Activated CD4-positive, alpha-beta T cell treated with anti-CD3 and anti-CD28 coated beads, Interleukin-2, amount 10 ng/mL, durations not matched to agents 24 days and 14 days (primary cell): ENCODE results near the gene PHACTR2. TPM values are rescaled to one million over a fixed set of nuclear protein-coding genes. Genes with fewer than 3 reads are reported as not detected.

Source experiments
- DNase-seq: peaks from one replicate; pipeline ENCODE4 v3.0.0; 2022
- H3K27ac Mint-ChIP-seq: one replicate; pipeline ENCODE4 v1.8.0; 2022; ENCODE audit warnings: mild to moderate bottlenecking, mixed read lengths
- H3K27me3 Mint-ChIP-seq: one replicate; pipeline ENCODE4 v1.8.0; 2022; ENCODE audit warnings: mixed read lengths
- H3K36me3 Mint-ChIP-seq: one replicate; pipeline ENCODE4 v1.8.0; 2022; ENCODE audit warnings: low read depth, mild to moderate bottlenecking, mixed read lengths
- H3K4me1 Mint-ChIP-seq: one replicate; pipeline ENCODE4 v1.8.0; 2021; ENCODE audit warnings: mixed read lengths
- H3K4me3 Mint-ChIP-seq: one replicate; pipeline ENCODE4 v1.8.0; 2022; ENCODE audit warnings: mild to moderate bottlenecking, moderate library complexity, mixed read lengths
- H3K9me3 Mint-ChIP-seq: one replicate; pipeline ENCODE4 v1.8.0; 2021; ENCODE audit warnings: mixed read lengths
- intact Hi-C: fragments of 100-400 bp; cut with micrococcal nuclease; formaldehyde crosslinking; loops from one replicate; pipeline ENCODE4 v1.15.1; 2023
- total RNA-seq: library from RNA; stranded (reverse); gene quantifications from 2 replicates; pipeline ENCODE4 v1.2.3, GENCODE V29; 2022

Gene PHACTR2
- total RNA-seq, 1 donor from 2014 or later = 53.8 TPM

DNA sequence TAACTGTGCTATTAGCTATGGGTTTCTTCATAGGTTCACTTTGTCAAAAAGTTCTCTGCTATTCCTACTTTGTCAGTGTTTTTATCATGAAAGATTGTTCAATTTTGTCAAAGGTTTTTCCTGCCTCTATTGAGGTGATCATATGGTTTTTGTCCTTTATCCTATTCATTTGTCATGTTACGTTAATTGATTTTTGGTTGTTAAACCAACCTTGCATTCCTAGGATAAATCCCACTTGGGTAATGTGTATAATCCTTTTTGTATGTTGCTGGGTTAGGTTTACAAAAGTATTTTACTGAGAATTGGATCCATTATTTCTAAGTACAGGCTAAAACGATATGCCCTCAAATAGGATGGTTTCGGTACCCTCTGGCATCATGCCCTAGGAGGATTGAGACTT lies 5.0 kb downstream of the PHACTR2 start:
- no peak overlapping the region for H3K4me3 Mint-ChIP-seq
- peaks cover 20% of the 10 kb centered on the region for H3K36me3 Mint-ChIP-seq
- DNase-seq = no peak
- intact Hi-C loops = no loop called here
- peaks cover 24% of the 10 kb centered on the region for H3K27me3 Mint-ChIP-seq
- peaks cover 17% of the 10 kb centered on the region for H3K4me1 Mint-ChIP-seq
- H3K27ac Mint-ChIP-seq = no peak overlapping the region
- peaks cover 25% of the 10 kb centered on the region for H3K9me3 Mint-ChIP-seq

GRCh38 chr6:143684486-143684885 lies 6.7 kb downstream of the PHACTR2 start:
- peaks cover 22% of the 10 kb centered on the region for H3K36me3 Mint-ChIP-seq
- H3K4me3 Mint-ChIP-seq = no peak overlapping the region
- DNase-seq = no peak
- H3K27ac Mint-ChIP-seq = no peak overlapping the region
- H3K9me3 Mint-ChIP-seq = peaks cover 25% of the 10 kb centered on the region
- H3K4me1 Mint-ChIP-seq = peaks cover 11% of the 10 kb centered on the region
- peaks cover 15% of the 10 kb centered on the region for H3K27me3 Mint-ChIP-seq
- intact Hi-C loops = no loop called here

GRCh38 chr6:143685653-143686052 lies 7.9 kb downstream of the PHACTR2 start:
- DNase-seq = no peak
- no peak overlapping the region for H3K27ac Mint-ChIP-seq
- peaks cover 7% of the 10 kb centered on the region for H3K27me3 Mint-ChIP-seq
- peaks cover 15% of the 10 kb centered on the region for H3K4me1 Mint-ChIP-seq
- no peak overlapping the region for H3K4me3 Mint-ChIP-seq
- H3K9me3 Mint-ChIP-seq = peaks cover 25% of the 10 kb centered on the region
- peaks cover 22% of the 10 kb centered on the region for H3K36me3 Mint-ChIP-seq
- intact Hi-C loops = no loop called here

- H3K4me3 Mint-ChIP-seq = no peak overlapping the region
- peaks cover 19% of the 10 kb centered on the region for H3K4me1 Mint-ChIP-seq
- H3K36me3 Mint-ChIP-seq = peaks cover 11% of the 10 kb centered on the region
- H3K9me3 Mint-ChIP-seq = peaks cover 10% of the 10 kb centered on the region
- no peaks in the 10 kb centered on the region for H3K27me3 Mint-ChIP-seq
- intact Hi-C loops = no loop called here
- no peak overlapping the region for H3K27ac Mint-ChIP-seq
- DNase-seq = no peak
Measured at GRCh38 chr6:143687591-143687990, 9.8 kb downstream of the PHACTR2 start.

GRCh38 chr6:143688681-143689080 lies 10.9 kb downstream of the PHACTR2 start:
- Mint-ChIP-seq H3K27me3 (no peaks in the 10 kb centered on the region), H3K4me3 (no peak overlapping the region), H3K36me3 (peaks cover 5% of the 10 kb centered on the region), H3K27ac (no peak overlapping the region), H3K9me3 (peaks cover 5% of the 10 kb centered on the region), H3K4me1 (peaks cover 20% of the 10 kb centered on the region)
- intact Hi-C loops = no loop called here
- no peak for DNase-seq

DNA sequence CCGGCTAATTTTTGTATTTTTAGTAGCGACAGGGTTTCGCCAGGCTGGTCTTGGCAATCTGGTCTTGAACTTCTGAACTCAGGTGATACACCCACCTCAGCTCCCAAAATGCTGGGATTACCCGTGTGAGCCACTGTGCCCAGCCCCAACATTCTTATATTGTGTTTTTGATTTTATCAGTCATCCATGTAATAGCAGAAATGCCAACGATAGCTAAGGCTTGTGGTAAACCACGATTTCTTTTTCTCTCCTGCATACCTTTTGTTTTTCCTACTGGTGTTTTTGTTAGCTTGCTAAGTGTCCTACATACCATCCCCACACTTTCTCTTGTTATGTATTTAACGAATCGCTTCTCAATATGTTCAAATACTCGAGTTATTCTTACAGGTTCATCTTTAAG lies 12.1 kb downstream of the PHACTR2 start:
- Mint-ChIP-seq H3K4me3 (no peak overlapping the region), H3K27ac (no peak overlapping the region), H3K36me3 (peaks cover 2% of the 10 kb centered on the region), H3K9me3 (no peaks in the 10 kb centered on the region), H3K27me3 (no peaks in the 10 kb centered on the region), H3K4me1 (peaks cover 27% of the 10 kb centered on the region)
- no peak for DNase-seq
- intact Hi-C loops = loop anchor here (5.0 to 10.0 kb wide), 2 partner anchors 42 to 115 kb away; no protein-coding TSS in a partner anchor

- intact Hi-C loops = loop anchor here (5.0 to 10.0 kb wide), 2 partner anchors 41 to 114 kb away; no protein-coding TSS in a partner anchor
- H3K4me3 Mint-ChIP-seq = no peak overlapping the region
- no peaks in the 10 kb centered on the region for H3K9me3 Mint-ChIP-seq
- no peak for DNase-seq
- no peaks in the 10 kb centered on the region for H3K27me3 Mint-ChIP-seq
- peaks cover 2% of the 10 kb centered on the region for H3K36me3 Mint-ChIP-seq
- peaks cover 33% of the 10 kb centered on the region for H3K4me1 Mint-ChIP-seq
- H3K27ac Mint-ChIP-seq = no peak overlapping the region
Measured at GRCh38 chr6:143691155-143691554, 13.4 kb downstream of the PHACTR2 start.

GRCh38 chr6:143691900-143692636 lies 14.3 kb downstream of the PHACTR2 start:
- Mint-ChIP-seq H3K4me3 (no peak overlapping the region), H3K27ac (no peak overlapping the region), H3K9me3 (no peaks in the 10 kb centered on the region), H3K4me1 (peaks cover 34% of the 10 kb centered on the region), H3K36me3 (peaks cover 2% of the 10 kb centered on the region), H3K27me3 (no peaks in the 10 kb centered on the region)
- intact Hi-C loops = loop anchor here (5.0 to 10.0 kb wide), 2 partner anchors 40 to 113 kb away; no protein-coding TSS in a partner anchor
- no peak for DNase-seq

DNA sequence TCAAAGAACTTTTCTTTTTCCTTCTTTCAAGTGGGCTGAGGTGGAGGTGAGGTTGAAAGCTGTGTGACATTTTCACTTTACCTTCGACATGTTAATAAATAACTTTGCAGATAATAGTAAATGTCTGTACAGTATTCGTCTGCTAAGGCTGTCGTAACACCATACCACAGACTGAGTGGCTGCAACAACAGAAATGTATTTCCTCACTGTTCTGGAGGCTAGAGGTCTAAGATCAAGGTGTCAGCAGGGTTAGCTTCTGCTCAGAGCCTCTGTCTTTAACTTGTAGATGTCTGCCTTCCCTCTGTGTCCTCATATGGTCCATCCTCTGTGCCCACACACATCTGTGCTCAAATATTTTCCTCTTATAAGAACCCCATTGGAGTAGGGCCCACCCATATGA lies 14.9 kb downstream of the PHACTR2 start:
- intact Hi-C loops = loop anchor here (5.0 to 10.0 kb wide), 2 partner anchors 40 to 112 kb away; no protein-coding TSS in a partner anchor
- H3K27ac Mint-ChIP-seq = no peak overlapping the region
- H3K9me3 Mint-ChIP-seq = no peaks in the 10 kb centered on the region
- DNase-seq = no peak
- no peak overlapping the region for H3K4me3 Mint-ChIP-seq
- peaks cover 34% of the 10 kb centered on the region for H3K4me1 Mint-ChIP-seq
- H3K36me3 Mint-ChIP-seq = peaks cover 2% of the 10 kb centered on the region
- H3K27me3 Mint-ChIP-seq = no peaks in the 10 kb centered on the region

DNA sequence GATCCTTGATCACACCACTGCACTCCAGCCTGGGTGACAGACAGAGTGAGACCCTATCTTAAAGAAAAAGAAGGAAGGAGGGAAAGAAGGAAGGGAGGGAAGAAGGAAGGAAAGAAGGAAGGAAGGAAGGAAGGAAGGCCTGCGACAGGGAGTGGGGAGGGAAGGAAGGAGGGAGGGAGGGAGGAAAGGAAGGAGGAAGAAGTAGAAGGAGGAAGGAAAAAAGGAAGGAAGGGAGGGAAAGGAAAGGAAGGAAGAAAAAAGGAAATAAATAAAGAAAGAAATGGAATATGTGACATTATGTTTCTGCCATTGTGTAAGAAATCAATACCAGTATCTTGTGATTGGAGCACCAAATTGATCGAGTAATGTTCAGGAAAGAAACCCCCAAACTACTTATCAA lies 16.2 kb downstream of the PHACTR2 start:
- H3K9me3 Mint-ChIP-seq = peaks cover 5% of the 10 kb centered on the region
- H3K4me3 Mint-ChIP-seq = no peak overlapping the region
- no peak overlapping the region for H3K27ac Mint-ChIP-seq
- DNase-seq = no peak
- H3K27me3 Mint-ChIP-seq = no peaks in the 10 kb centered on the region
- peaks cover 35% of the 10 kb centered on the region for H3K4me1 Mint-ChIP-seq
- intact Hi-C loops = loop anchor here (5.0 to 10.0 kb wide), 2 partner anchors 38 to 111 kb away; no protein-coding TSS in a partner anchor
- no peaks in the 10 kb centered on the region for H3K36me3 Mint-ChIP-seq

GRCh38 chr6:143694560-143694959 lies 16.8 kb downstream of the PHACTR2 start:
- no peaks in the 10 kb centered on the region for H3K27me3 Mint-ChIP-seq

DNA sequence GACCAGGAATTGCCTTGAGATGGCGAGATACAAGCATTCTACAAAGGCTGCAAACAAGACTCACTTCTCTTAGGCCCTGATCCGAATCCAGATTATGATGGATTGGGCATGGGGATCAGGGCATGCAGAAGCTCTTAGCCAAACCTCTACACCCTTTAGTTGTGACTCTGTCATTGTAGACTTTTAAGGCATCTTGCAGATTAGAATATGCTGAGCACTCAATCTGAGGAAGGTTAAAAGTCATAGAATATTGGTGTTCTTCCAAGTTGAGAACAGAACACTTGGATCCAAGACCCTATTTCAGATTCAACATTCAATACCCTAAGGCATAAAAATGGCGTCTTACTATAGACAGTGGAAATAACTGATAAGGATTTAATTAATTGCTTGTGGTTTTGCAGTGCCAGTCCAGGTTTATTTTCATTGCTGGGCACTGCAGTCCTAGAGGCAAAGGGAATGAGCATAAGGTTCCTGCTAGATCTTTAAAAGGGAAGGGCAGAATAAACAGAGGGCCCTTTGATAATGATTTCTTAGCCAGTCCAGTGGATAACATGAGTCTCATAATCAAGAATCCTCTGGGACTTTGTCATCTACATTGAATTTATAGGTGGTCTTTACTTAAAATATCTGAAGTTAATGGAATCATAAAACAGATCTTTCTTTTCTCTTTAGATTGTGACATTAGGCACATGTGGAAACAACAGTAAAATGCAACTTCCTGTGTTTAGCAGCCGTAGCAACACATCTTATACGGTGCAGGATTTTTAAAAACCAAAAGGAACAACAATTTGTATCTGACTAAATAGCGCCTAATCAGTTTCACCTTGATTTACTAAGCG lies 17.6 kb downstream of the PHACTR2 start:
- peaks cover 31% of the 10 kb centered on the region for H3K4me1 Mint-ChIP-seq

More at GRCh38 chr6:143694560-143694959, 16.8 kb downstream of the PHACTR2 start:
- Mint-ChIP-seq H3K36me3 (no peaks in the 10 kb centered on the region), H3K4me1 (peaks cover 35% of the 10 kb centered on the region), H3K4me3 (no peak overlapping the region), H3K9me3 (peaks cover 6% of the 10 kb centered on the region), H3K27ac (peak overlapping the region; percentile 62)
- intact Hi-C loops = loop anchor here (5.0 to 10.0 kb wide), 2 partner anchors 38 to 110 kb away; no protein-coding TSS in a partner anchor
- DNase-seq = no peak

DNA sequence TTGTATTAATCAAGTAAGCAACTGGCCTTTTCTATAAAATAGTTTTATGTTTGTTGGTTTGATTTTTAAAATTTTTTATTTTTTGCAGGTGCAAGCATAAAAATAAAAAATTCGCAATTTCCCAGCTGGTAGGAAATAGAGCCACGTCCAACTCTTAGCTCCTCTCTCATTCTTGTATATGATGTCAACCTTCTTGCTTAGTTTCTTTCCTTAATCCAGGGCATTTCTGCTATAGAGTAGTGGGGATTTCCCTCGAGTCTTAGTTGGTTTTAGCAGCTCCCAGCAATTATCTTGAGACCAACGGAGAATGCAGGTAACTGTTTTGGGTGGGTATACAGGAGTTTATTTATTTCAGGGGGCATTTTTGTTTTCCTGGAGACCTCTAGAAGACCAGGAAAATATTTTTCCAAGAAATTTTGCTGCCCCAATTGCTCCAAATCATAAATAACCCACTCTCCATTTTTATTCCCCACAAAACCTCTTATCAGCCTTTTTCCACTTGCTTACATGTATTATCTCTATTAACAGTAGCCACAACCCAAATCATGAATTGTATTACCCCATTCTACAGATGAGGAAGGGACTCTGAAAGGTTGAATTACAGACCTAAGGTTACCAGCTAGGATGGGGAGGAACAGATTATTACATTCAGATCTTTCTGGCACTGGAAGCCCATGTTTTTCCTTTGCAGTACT lies 18.4 kb downstream of the PHACTR2 start:
- DNase-seq = no peak
- H3K27ac Mint-ChIP-seq = no peak overlapping the region
- intact Hi-C loops = loop anchor here (10.0 kb wide), 1 partner anchor 109 kb away; no protein-coding TSS in a partner anchor

More for the DNA sequence above, 17.6 kb downstream of the PHACTR2 start:
- Mint-ChIP-seq H3K36me3 (no peaks in the 10 kb centered on the region), H3K9me3 (peaks cover 6% of the 10 kb centered on the region), H3K27me3 (no peaks in the 10 kb centered on the region), H3K27ac (no peak overlapping the region), H3K4me3 (no peak overlapping the region)
- DNase-seq = no peak
- intact Hi-C loops = loop anchor here (10.0 kb wide), 1 partner anchor 109 kb away; no protein-coding TSS in a partner anchor

More for the DNA sequence above, 18.4 kb downstream of the PHACTR2 start:
- no peaks in the 10 kb centered on the region for H3K36me3 Mint-ChIP-seq
- H3K4me3 Mint-ChIP-seq = no peak overlapping the region
- H3K27me3 Mint-ChIP-seq = no peaks in the 10 kb centered on the region
- peaks cover 31% of the 10 kb centered on the region for H3K4me1 Mint-ChIP-seq
- peaks cover 6% of the 10 kb centered on the region for H3K9me3 Mint-ChIP-seq
